ENCODE data around the gene CAMK2G.

GRCh38 chr10:73875139-73875475 lies 752 bp upstream of the CAMK2G start:
- TF ChIP-seq CTCF (IDR thresholded peaks at IDR 0.05) (no peak), POLR2A (IDR thresholded peaks at IDR 0.05) (no peak)
